GM12892 (cell line): ENCODE results near the gene ROBO4.

Experiments
- POLR2A ChIP-seq: IDR thresholded peaks from 2 replicates; pipeline ENCODE4 v1.6.1; 2011; ENCODE audit warnings: low read depth, low read length, control low read depth
- POLR2AphosphoS5 ChIP-seq: IDR thresholded peaks from 2 replicates; pipeline ENCODE4 v1.6.1; 2011; ENCODE audit warnings: low read depth, low read length, control low read depth
- TAF1 ChIP-seq: IDR thresholded peaks from 2 replicates; pipeline ENCODE4 v1.6.1; 2011; ENCODE audit warnings: low read depth, mild to moderate bottlenecking, control low read depth, low read length, borderline replicate concordance

DNA sequence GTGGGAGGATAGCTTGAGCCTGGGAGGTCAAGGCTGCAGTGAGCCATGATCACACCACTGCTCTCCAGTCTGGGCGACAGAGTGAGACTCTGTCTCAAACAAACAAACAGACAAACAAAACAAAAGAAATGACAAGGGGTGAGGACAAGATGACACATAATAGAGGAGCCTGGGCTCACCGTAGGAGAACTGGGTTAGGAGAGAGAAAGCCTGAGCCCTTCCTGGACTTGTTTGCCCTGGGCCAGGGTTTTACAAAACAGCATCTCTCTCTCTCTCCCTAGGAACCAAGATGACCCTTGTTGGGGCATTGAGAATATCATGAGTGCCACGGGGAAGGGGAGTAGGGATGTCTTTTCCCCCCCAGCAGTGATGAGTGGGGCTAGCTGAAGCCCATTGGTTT is 16.7 kb downstream of the ROBO4 start:
- TF ChIP-seq TAF1 (no peak), POLR2AphosphoS5 (no peak), POLR2A (no peak)
